NCI-H526 treated with DMSO at 0.1 percent for 48 hours (cell line): ENCODE measurements around the gene ZNF44.
"Not testable (repeated sequence)": the region's sequence is repeated elsewhere in the genome, so short reads cannot be mapped to it uniquely, and the experiment has no call there.

ENCODE experiments used
- DNase-seq: peaks from one replicate; lab custom pipeline; 2025; lab: John Stamatoyannopoulos, UW

The ZNF44 gene

DNA sequence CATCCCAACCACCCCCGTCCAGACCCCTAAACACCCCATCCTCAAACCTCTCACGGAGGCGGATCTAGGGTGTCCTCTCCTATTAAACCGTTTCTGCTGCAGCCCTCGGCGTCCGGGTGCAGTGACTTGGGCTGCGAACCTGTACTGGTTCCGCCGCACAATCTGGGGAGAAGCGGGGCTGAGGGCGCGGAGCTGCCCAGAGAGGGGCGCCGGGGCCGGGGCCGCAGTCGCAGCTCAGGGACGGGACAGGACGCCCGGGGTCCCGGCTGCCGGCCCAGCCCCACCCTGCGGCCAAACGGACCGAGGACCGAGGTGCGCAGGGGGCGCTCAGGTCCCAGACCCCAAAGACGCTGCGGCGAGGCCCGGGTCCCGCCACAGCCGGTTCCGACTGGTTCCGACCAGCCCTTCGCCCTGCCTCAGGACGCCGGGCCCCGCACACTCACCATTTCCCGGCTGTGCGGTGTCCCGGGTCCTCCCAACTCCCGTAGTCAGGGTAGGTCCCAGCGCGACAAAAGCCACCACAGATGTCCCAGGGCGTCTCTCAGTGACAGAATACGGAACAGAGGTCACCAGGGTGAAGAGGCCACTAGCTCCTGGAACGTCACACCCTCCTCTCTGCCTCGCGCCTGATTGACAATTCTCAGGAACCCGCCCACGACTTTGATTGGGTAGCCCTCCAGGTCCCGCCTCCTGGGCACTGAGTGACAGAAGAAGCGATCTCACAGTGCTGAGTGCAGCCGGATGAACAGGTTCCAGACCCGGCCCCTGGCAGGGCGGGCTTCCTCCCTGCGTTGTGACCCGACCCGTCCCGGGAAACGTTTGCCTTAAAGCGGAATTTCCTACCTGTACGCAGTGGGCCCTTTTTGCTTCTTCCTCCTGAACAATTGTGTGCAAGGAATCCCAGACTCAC lies at the start of gene ZNF44:
Gene ZNF44, minus strand, starts transcription at position 635 of the 910 bp plus-strand sequence. Its CDS starts 189 bp downstream, at position 446.
- peak; percentile 87 for DNase-seq

DNA sequence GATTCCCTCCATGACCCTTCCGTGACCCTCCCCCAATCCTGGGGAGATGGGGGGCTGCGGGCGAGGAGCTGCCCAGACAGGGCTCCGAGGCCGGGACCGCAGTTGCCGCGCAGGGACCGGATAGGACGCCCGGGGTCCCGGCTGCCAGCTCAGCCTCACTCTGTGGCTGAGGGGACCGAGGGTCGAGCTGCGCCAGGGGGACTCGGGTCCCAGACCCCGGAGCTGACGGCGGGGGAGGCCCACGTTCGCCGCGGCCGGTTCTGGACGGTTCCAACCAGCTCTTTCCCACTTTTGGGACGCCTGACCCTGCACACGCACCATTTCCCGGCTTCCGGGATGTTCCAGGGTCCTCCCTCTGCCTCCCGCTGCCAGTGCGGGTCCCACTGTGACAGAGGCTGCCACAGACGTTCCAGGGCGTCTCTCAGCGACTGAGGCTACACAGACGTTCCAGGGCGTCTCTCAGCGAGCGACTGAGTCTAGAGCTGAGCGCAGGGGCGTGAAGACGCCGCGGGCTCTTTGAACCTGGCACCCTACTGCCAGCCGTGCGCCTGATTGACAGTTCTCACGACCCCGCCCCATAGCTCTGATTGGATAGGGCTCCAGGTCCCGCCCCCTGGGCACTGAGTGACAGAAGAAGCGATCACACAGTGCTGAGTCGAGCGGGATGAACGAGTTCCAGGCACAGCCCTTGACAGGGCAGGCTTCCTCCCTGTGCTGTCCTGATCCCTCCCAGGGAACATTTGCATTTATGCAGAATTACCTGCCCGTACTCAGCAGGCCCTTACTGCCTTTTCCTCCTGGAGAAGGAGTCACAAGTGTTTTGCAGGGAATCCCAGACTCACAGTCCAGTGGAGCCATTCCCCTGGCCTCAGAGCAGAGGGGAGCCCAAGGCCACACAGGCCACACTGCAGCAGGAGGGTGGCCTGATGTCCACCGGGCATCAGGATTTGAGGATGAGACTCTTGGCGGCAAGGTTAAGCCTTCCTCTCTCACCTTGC lies 38.8 kb upstream of the ZNF44 start, which contains the start of gene ZNF563:
Gene ZNF563, minus strand, starts transcription at position 472 of the 998 bp plus-strand sequence. Its CDS starts 151 bp downstream, at position 321.
- DNase-seq: peak; percentile 87

DNA sequence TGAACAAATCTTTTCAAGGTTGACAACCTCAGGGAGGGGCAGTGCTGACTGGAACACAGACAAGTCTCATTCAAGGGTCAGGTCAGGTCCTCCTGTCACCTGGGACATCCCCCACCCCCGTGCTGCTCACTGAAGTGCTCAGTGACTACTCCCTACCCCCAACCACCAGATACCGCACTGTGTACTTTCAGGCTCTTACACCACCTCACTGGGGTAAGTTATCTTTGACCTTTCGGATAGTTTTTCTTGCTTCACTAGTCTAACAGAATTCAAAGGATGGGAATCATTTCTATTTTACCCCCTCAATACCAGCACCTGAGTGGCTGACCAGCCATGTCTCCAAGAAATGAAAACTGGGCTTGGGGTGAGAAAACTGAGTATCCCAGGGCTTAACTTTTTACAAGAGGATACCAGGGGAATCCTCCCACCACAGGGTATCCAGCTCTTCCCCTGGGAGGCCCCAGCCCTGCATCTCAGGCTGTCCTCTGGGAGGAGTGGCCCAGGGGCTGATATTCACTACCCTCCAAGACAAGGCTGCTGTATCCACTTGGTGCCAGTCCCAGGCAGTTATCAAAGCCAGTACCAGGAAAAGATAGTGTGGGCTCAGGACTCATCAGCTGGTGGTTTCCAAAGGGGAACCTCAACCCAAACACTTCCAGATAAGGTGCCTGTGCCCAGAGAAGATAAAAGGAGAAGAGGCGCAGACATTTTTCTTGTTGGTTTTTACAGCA lies 36.7 kb upstream of the ZNF44 start:
- no peak for DNase-seq

DNA sequence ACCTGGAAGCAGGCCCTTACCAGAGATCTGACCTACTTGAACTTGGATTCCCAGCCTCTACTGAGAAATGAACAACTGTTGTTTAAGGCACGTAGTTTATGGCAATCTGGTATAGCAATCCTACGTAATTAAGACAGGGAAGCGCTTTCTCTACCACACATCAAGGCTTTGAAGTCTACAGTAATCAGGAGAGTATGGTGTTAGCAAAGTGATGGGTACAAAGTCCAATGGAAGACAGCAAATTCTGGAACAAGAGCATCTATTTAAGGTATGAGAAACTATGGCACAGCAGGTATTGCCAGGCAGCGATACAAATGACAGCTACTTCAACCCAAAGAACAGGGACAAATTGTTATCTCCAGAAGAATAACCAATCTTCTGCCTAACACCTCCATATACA lies 35.7 kb upstream of the ZNF44 start:
- no peak for DNase-seq

DNA sequence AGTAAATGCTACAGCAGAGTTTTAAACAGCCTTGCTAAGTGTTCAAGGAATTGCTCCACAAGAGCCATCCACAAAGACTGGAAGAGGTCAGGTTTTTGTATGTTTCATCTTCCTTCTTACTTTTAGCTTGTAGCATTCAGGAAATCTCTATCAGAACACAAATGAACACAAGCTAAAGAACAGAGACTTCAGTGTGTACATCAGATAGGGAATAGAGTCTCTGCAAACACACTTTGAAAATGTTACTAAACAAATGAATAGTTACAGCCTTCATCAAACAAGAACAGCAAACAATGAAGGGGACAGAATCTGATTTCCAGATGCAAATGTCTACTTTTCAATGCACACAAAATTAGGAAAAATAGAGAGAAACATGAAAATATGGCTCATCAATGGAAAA lies 31.0 kb upstream of the ZNF44 start:
- DNase-seq: no peak

DNA sequence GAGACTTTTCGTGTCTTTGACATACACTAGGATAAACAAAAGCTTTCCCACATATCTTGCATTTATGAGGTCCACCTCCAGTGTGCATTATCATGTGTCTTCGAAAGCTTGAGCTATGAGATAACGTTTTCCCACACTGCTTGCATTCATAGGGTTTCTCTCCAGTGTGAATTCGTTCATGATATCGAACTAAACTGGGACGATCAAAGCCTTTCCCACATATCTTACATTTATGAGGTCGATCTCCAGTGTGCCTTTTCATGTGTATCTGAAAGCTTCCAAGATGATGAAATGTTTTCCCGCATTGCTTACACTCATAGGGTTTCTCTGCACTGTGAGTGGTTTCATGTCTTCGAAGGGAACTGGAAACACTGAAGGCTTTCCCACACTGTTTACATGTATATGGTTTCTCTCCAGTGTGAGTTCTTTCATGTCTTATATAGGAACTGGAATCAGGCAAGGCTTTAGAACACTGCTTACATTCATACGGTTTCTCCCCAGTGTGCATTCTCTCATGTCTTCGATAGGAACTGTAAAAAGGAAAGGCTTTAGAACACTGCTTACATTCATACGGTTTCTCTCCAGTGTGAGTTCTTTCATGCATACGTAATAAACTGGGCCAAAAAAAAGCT lies 24.2 kb upstream of the ZNF44 start:
- no peak for DNase-seq

DNA sequence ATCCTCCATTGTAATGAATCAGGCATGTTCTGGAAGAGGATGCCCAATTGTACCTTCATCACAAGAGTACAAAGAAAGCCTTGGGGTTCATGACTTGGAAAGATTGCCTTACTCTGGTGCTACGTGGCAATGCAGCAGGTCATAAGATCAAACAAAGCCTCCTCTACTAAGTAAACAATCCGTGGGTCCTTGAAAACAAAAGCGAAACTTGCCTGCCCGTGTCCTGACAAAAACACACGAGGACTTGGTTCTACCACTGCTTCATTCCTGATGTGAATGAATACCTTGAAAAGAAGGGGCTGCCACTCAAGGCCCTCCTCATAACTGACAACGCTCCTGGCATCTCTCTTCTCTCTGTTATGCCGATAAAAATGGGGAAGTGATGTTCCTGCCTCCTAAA lies 19.9 kb upstream of the ZNF44 start:
- DNase-seq: no peak

DNA sequence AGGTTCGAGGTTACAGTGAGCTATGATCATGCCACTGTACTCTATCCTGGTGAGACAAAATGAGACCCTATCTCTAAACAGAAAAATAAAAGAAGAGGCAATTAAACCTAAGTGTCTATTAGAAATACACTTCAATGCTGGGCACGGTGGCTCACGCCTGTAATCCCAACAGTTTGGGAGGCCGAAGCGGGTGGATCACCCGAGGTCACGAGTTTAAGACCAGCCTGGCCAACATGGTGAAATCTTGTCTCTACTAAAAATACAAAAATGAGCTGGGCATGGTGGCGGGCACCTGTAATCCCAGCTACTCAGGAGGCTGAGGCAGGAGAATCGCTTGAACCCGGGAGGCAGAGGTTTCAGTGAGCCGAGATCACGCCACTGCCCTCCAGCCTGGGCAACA lies 14.2 kb upstream of the ZNF44 start:
- DNase-seq: not testable (repeated sequence)

DNA sequence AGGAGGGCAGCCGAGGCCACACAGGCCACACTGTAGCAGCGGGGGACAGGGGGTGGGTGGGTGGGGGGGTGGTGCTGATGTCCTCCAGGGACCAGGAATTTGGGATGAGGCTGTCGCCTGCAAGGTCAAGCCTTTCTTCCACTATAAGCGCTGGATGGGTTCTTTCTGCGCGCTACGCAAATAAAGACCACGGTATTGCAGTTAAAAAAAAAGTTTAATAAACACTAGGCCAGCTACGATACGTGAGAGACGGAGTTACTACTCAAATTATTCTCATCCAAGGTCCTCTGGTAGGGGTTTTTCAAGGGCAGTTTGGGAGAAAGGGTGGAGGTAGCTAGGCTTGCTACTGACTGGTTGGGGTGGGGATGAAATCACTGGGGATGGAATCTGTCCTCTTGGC lies 508 bp upstream of the ZNF44 start:
- DNase-seq: no peak

DNA sequence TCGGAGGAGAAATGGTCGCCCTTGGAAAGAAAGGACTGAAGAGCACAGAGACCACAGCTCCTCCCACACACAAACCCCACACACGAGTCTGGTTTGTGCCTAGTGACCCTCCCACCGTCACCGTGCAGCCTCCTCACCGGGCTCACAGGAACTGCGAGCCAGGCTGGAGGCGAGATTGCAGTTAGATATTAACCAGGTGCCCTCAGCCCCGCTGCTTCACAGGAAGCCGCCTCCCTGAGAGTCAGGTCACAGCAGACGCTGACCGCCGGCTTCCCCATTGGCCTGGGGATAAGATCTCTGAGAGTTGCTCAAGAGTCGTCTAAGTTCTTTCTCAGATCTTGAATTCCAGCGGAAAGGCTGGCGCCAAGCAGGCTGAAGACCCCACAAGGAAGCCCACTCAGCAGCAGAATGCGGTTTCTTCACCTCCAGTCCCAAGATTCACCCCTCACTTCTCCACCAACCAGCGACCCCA lies 870 bp downstream of the ZNF44 start:
- peak; percentile 24 for DNase-seq

DNA sequence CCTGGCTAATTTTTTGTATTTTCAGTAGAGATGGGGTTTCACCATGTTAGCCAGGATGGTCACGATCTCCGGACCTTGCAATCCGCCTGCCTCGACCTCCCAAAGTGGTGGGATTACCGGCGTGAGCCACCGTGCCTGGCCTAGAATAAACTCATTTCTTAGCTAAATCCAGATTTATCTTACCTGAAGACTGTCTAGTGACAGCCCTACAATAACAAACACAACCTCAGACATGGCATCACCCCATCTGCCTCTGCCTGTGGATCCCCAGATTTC lies 5.0 kb downstream of the ZNF44 start:
- no peak for DNase-seq

DNA sequence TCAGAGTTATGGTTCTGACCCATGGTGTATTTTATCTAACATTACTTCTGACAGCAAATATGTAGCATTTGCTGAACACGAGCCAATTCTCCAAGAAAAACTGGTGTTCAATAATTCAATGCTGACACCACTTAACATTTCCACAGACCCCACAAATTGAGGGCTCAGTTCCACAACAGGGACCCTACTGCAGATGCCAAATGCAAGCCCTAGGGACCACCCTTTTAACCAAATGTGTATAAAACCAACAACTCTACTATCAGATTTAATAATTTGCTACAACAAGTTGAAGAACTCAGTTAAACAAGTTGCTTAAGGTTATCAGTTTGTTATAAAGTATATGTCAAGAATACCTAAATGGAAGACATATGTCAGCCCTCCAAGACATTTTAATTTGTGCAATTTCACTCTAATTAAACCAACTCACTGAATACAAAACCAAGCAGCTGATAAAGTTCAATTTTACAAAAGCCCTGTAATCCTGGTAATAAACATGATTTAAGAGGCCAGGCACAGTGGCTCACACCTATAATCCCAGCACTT lies 6.7 kb downstream of the ZNF44 start:
- no peak for DNase-seq

DNA sequence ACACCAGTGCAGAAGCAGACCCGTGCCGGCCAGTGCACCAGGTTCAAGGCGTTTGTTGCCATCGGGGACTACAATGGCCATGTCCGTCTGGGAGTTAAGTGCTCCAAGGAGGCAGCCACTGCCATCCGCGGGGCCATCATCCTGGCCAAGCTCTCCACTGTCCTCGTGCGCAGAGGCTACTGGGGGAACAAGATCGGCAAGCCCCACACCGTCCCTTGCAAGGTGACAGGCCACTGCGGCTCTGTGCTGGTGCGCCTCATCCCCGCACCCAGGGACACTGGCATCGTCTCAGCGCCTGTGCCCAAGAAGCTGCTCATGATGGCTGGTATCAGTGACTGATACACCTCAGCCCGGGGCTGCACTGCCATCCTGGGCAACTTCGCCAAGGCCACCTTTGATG lies 10.1 kb downstream of the ZNF44 start:
- DNase-seq: no peak

DNA sequence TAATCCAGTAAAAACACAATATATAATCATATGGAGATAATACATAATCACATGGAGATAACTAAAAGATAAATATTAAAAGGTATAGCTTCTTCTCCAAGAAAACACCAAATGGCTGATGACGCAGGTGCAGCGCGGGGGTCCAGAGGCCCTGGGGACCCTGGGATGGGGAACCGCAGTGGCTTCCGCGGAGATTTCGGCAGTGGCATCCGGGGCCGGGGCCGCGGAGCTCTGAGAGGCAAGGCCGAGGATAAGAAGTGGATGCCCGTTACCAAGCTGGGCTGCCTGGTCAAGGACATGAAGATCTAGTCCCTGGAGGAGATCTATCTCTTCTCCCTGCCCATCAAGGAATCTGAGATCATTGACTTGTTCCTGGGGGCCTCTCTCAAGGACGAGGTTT lies 10.5 kb downstream of the ZNF44 start:
- no peak for DNase-seq

DNA sequence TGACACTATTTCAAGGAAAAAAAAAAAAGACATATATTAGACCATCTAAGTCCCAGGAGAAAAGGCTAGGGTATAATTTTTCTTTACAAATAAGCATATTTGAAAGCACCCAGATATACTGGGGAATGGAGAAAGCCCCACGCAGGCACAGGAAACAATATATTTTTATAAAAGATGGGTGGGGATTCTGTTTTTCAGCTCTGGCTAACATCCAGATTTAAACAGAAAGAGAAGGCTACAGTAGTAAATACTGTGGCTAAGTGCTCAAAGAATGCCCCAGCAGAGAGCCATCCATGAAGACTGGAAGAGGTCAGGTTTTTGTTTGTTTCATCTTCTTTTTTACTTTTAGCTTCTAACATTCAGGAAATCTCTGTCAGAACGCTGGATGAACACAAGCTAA lies 16.0 kb downstream of the ZNF44 start:
- no peak for DNase-seq

DNA sequence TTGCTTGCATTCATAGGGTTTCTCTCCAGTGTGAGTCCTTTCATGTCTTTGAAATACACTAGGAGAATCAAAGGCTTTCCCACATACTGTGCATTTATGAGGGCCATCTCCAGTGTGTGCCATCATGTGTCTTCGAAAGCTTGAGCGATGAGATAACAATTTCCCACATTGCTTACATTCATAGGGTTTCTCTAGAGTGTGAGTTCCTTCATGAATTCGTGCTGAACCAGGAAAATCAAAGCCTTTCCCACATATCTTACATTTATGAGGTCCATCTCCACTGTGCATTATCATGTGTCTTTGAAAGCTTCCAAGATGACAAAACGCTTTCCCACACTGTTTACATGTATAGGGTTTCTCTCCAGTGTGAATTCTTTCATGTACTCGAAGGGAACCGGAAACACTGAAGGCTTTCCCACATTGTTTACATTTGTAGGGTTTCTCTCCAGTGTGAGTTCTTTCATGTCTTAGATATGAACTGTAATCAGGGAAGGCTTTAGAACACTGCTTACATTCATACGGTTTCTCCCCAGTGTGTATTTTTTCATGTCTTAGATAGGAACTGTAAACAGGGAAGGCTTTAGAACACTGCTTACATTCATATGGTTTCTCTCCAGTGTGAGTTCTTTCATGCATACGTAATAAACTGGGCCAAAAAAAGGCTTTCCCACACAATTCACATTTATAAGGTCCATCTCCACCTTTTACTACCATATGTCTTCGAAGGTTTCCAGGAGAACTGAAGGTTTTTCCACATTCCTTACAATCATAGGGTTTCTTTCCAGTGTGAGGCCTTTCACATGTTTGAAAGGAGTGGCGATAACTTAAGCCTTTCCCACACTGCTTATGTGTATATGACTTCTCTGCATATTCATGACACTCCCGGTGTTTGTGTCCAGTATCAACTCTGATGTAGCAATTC lies 21.4 kb downstream of the ZNF44 start:
- no peak for DNase-seq

DNA sequence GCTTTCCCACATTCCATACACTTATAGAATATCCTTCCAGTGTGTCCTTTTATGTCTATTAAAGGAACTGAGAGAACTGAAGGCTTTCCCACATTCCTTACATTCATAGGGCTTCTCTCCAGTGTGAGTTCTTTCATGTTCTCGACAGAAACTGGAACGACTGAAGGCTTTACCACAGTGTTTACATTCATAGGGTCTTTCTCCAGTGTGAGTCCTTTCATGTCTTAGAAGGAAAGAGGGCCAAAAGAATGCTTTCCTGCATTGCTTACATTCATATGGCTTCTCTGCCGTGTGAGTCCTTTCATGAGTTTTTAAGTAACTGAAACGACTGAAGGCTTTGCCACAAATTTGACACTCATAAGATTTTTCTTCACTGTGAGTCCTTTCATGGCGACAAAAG lies 22.3 kb downstream of the ZNF44 start:
- DNase-seq: no peak

DNA sequence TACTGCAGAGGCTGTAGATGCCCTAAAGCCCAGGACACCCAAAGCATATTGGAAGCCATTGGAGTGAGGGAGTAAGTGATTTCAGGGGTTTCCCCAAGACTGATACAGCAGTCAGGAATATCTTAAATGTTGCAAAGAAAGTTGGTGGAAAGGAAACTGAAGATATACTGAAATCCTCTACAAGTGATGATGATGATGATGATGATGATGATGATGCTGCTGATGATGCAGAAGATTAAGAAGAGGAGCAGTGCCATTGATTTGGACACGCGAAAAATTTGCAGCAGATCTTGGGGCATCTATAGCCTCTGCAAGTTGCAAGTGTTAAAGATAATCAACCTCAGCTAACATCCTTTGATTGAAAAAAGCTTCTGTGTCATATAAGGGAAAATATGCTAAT lies 23.8 kb downstream of the ZNF44 start:
- DNase-seq: no peak

DNA sequence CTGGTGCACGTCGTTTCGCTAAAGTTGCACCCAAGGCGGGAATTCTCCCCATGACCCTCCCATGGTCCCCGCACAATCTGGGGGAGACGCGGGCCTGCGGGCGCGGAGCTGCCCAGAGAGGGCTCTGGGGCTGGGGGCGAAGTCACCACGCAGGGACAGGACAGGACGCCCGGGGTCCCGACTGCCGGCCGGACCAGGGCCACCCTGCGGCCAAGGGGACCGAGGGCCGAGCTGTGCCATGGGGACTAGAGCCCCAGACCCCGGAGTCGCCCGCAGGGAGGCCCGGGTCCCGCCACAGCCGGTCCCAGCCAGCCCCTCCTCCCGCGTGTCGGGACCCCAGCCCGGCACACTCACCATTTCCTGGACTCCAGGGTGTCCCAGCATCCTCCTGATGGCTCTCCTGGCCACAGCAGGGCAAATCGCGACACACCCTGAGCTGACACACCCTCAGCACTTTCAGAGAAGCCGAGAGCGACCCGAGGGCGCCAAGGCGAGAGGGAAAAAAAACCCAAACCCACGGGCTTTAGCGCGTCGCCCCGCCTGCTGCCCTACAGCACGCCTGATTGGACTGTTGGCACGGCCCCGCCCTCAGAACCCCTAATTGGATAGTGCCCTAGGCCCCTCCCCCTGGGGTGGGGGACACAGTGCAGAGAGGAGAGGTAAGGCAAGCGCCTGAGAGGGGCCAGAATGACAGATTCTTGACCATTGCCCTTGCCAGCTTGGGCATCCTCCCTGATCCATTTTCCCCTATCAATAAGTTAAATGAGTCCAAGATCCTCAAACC lies 28.6 kb downstream of the ZNF44 start:
- DNase-seq: no peak
